Trophoblast cell (in vitro differentiated cells and primary cell): ENCODE results near the gene PTTG2.
"Not testable (repeated sequence)": the region's sequence is repeated elsewhere in the genome, so short reads cannot be mapped to it uniquely, and the experiment has no call there.

Experiments
- DNase-seq, 2 donors: peaks; one replicate each; pipeline ENCODE4 v3.0.0-alpha.2; 2016
- H2AFZ ChIP-seq: 2 replicates; pipeline ENCODE4 v1.6.1; 2013; ENCODE audit warnings: low read length, moderate library complexity, mild to moderate bottlenecking; ENCODE audit not compliant: insufficient read depth, poor library complexity
- H2AK5ac ChIP-seq: 2 replicates; pipeline ENCODE4 v1.6.1; 2013; ENCODE audit warnings: mild to moderate bottlenecking, low read length
- H2BK120ac ChIP-seq: 2 replicates; pipeline ENCODE4 v1.6.1; 2013; ENCODE audit warnings: low read length, mild to moderate bottlenecking, moderate library complexity; ENCODE audit not compliant: insufficient read depth, poor library complexity
- H2BK12ac ChIP-seq: 2 replicates; pipeline ENCODE4 v1.6.1; 2013; ENCODE audit warnings: mild to moderate bottlenecking, low read length, moderate library complexity
- H2BK5ac ChIP-seq: 2 replicates; pipeline ENCODE4 v1.6.1; 2013; ENCODE audit warnings: low read length, low read depth, moderate library complexity, mild to moderate bottlenecking; ENCODE audit not compliant: poor library complexity
- H3K14ac ChIP-seq: 2 replicates; pipeline ENCODE4 v1.6.1; 2013; ENCODE audit warnings: mild to moderate bottlenecking, low read length
- H3K18ac ChIP-seq: 2 replicates; pipeline ENCODE4 v1.6.1; 2013; ENCODE audit warnings: mild to moderate bottlenecking, low read length
- H3K23ac ChIP-seq: 2 replicates; pipeline ENCODE4 v1.6.1; 2013; ENCODE audit warnings: low read length
- H3K27ac ChIP-seq: 2 replicates; pipeline ENCODE4 v1.5.1; 2013; ENCODE audit warnings: low read depth, mild to moderate bottlenecking, inconsistent platforms, low read length, moderate library complexity
- H3K27me3 ChIP-seq: 2 replicates; pipeline ENCODE4 v1.6.1; 2013; ENCODE audit warnings: inconsistent platforms, mild to moderate bottlenecking, low read length, moderate library complexity; ENCODE audit not compliant: insufficient read depth
- H3K36me3 ChIP-seq, 2 experiments: 1 replicate in 1 of 2; 2 replicates in 1 of 2; pipeline ENCODE4 v1.6.1; 2013; ENCODE audit warnings: low read length in 2 of 2, mild to moderate bottlenecking in 2 of 2, moderate library complexity in 1 of 2; ENCODE audit not compliant: insufficient read depth in 2 of 2, control insufficient read depth in 1 of 2
- H3K4ac ChIP-seq: 2 replicates; pipeline ENCODE4 v1.6.1; 2013; ENCODE audit warnings: low read depth, mild to moderate bottlenecking, low read length, moderate library complexity
- H3K4me1 ChIP-seq, 2 experiments: 1 replicate in 1 of 2; 2 replicates in 1 of 2; pipeline ENCODE4 v1.6.1; 2013; ENCODE audit warnings: low read length in 2 of 2, mild to moderate bottlenecking in 2 of 2, moderate library complexity in 1 of 2; ENCODE audit not compliant: insufficient read depth in 2 of 2, control insufficient read depth in 1 of 2
- H3K4me2 ChIP-seq: 2 replicates; pipeline ENCODE4 v1.6.1; 2013; ENCODE audit warnings: inconsistent platforms, mild to moderate bottlenecking, low read length, moderate library complexity
- H3K4me3 ChIP-seq: 2 replicates; pipeline ENCODE4 v1.5.1; 2013; ENCODE audit warnings: mild to moderate bottlenecking, low read depth, low read length, inconsistent platforms
- H3K79me1 ChIP-seq: one replicate; pipeline ENCODE4 v1.6.1; 2013; ENCODE audit warnings: low read length
- H3K79me2 ChIP-seq: 2 replicates; pipeline ENCODE4 v1.6.1; 2013; ENCODE audit warnings: low read length, mild to moderate bottlenecking; ENCODE audit not compliant: control insufficient read depth, insufficient read depth, poor library complexity
- H3K9ac ChIP-seq: 2 replicates; pipeline ENCODE4 v1.6.1; 2013; ENCODE audit warnings: mild to moderate bottlenecking, low read length
- H3K9me3 ChIP-seq: 2 replicates; pipeline ENCODE4 v1.6.1; 2013; ENCODE audit warnings: low read depth, mild to moderate bottlenecking, control low read depth, inconsistent platforms, low read length; ENCODE audit not compliant: insufficient read depth
- H4K12ac ChIP-seq: 2 replicates; pipeline ENCODE4 v1.6.1; 2013; ENCODE audit warnings: low read depth, mild to moderate bottlenecking, low read length, moderate library complexity
- H4K8ac ChIP-seq: 2 replicates; pipeline ENCODE4 v1.6.1; 2013; ENCODE audit warnings: low read depth, mild to moderate bottlenecking, low read length, moderate library complexity
- H4K91ac ChIP-seq: one replicate; pipeline ENCODE4 v1.6.1; 2013; ENCODE audit warnings: low read depth, mild to moderate bottlenecking, low read length, moderate library complexity
- WGBS: extraction: QIAGEN DNeasy Blood & Tissue Kit; methylation state at CpG from one replicate; pipeline ENCODE4 v1.1.7; 2013; ENCODE audit warnings: missing lambda C conversion rate; ENCODE audit not compliant: insufficient read length, insufficient coverage; ENCODE audit errors: extremely low coverage; 5-methylcytosine and 5-hydroxymethylcytosine counted together

Gene PTTG2

DNA sequence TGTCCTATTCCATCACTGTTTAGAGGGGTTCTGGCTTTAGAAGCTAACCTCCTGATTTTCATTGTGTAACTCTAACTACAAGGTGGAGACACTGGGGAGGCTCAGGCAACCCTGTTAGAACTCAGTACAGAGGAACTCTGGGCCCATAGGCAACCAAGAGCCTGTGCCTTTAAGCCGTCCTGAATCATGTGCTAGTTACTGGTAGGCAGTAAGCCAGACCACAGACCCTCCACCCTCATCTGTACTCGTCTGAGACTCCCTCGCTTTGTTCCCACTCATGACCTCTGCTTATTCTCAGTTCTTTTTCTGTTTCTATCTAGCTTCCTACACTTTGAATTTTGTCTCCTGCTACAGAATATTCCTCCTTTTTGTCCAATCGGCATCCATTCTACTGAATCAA is 37.9 kb upstream of the PTTG2 start:
- Histone ChIP-seq H2AFZ (no peak overlapping the region), H3K23ac (no peak overlapping the region), H3K36me3 (no peaks in the 10 kb centered on the region), H3K4ac (no peak overlapping the region), H3K9me3 (no peaks in the 10 kb centered on the region), H3K27me3 (no peaks in the 10 kb centered on the region), H2BK120ac (no peak overlapping the region), H2BK5ac (no peak overlapping the region), H3K4me1 (no peaks in the 10 kb centered on the region), H3K4me2 (no peak overlapping the region), H3K79me2 (no peaks in the 10 kb centered on the region), H3K14ac (no peak overlapping the region), H3K79me1 (no peaks in the 10 kb centered on the region), H4K12ac (no peak overlapping the region), H4K91ac (no peak overlapping the region), H4K8ac (no peak overlapping the region), H3K27ac (no peak overlapping the region), H3K18ac (no peak overlapping the region), H2BK12ac (no peak overlapping the region), H3K9ac (no peak overlapping the region), H3K4me3 (no peak overlapping the region), H2AK5ac (no peak overlapping the region)
- no peak for DNase-seq
- WGBS, result no CpG with 5 or more reads among the region's 4 CpGs

DNA sequence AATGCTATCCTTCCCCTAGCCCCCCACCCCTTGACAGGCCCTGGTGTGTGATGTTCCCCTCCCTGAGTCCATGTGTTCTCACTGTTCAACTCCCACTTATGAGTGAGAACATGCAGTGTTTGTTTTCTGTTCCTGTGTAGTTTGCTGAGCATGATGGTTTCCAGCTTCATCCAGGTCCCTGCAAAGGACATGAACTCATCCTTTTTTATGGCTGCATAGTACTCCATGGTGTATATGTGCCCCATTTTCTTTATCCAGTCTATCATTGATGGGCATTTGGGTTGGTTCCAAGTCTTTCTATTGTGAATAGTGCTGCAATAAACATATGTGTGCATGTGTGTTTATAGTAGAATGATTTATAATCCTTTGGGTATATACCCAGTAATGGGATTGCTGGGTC is 37.1 kb upstream of the PTTG2 start:
- not testable (repeated sequence) for H3K27me3 ChIP-seq, H3K9me3 ChIP-seq, H3K14ac ChIP-seq, H2BK12ac ChIP-seq, H3K79me2 ChIP-seq, H2BK120ac ChIP-seq, H3K27ac ChIP-seq, H2AK5ac ChIP-seq, H4K12ac ChIP-seq, H3K79me1 ChIP-seq, DNase-seq, H3K4me2 ChIP-seq, H2BK5ac ChIP-seq, H4K8ac ChIP-seq, H3K18ac ChIP-seq, H3K36me3 ChIP-seq, H3K4ac ChIP-seq, H3K9ac ChIP-seq, H4K91ac ChIP-seq, H3K4me1 ChIP-seq, H3K23ac ChIP-seq, H3K4me3 ChIP-seq, H2AFZ ChIP-seq

DNA sequence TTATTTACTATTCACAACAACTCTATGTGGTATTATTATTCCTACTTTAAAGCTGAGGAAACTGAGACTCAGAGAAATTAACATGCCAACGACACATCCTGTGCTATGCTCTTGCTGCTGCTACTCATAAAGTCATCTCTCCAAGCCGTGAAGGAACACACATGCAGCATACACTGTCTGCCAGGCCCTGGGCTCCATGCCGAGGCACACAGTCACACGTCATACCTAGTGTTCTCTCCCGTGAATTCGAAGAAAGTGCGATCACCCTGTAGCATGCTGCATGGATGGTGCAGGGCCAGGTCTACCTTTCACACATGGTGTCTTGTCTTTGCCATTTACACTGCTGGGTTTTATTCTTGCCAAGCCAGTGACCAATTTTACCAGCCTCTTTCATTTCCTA is 35.3 kb upstream of the PTTG2 start:
- Histone ChIP-seq H2BK120ac (no peak overlapping the region), H4K91ac (no peak overlapping the region), H3K18ac (no peak overlapping the region), H3K36me3 (no peaks in the 10 kb centered on the region), H2AK5ac (no peak overlapping the region), H3K9ac (peak overlapping the region; percentile 2), H3K4me3 (no peak overlapping the region), H3K4me2 (no peak overlapping the region), H3K4me1 (no peaks in the 10 kb centered on the region), H2AFZ (no peak overlapping the region), H3K27me3 (no peaks in the 10 kb centered on the region), H3K14ac (no peak overlapping the region), H3K9me3 (no peaks in the 10 kb centered on the region), H3K23ac (no peak overlapping the region), H3K27ac (no peak overlapping the region), H2BK12ac (no peak overlapping the region), H2BK5ac (no peak overlapping the region), H3K79me2 (no peaks in the 10 kb centered on the region), H4K8ac (no peak overlapping the region), H3K4ac (no peak overlapping the region), H3K79me1 (no peaks in the 10 kb centered on the region), H4K12ac (no peak overlapping the region)
- DNase-seq, result no peak
- no CpG with 5 or more reads among the region's 7 CpGs for WGBS

DNA sequence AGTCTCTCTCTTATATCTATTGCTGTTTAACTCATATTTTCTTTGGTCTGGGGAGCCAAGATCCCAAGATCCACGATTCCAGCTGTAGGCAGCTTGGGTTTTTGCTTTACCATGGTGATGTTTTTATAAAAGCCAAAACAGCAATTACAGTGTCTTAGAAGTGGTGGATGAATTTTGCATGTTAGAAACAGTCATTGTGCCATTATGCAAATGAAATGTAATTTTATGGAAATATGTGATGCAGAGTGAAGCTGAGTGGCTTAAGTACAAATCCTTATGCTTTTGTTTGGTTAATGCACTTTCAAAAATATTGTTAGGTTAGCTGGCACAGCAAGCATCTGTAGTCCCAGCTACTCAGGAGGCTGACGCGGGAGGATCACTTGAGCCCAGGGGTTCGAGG is 32.8 kb upstream of the PTTG2 start:
- H3K27ac ChIP-seq, result no peak overlapping the region
- H3K27me3 ChIP-seq, result no peaks in the 10 kb centered on the region
- no peak overlapping the region for H4K8ac ChIP-seq
- H2AFZ ChIP-seq, result no peak overlapping the region
- no peak overlapping the region for H3K18ac ChIP-seq
- no peak overlapping the region for H3K4me2 ChIP-seq
- H3K79me2 ChIP-seq, result no peaks in the 10 kb centered on the region
- H3K14ac ChIP-seq, result no peak overlapping the region
- no peaks in the 10 kb centered on the region for H3K4me1 ChIP-seq
- H3K79me1 ChIP-seq, result no peaks in the 10 kb centered on the region
- no peak overlapping the region for H4K91ac ChIP-seq
- no peak overlapping the region for H3K4ac ChIP-seq
- H2AK5ac ChIP-seq, result no peak overlapping the region
- no peaks in the 10 kb centered on the region for H3K36me3 ChIP-seq
- DNase-seq, result no peak
- no peaks in the 10 kb centered on the region for H3K9me3 ChIP-seq
- no peak overlapping the region for H4K12ac ChIP-seq
- H3K4me3 ChIP-seq, result no peak overlapping the region
- no peak overlapping the region for H2BK12ac ChIP-seq
- H3K9ac ChIP-seq, result no peak overlapping the region
- H2BK5ac ChIP-seq, result no peak overlapping the region
- H3K23ac ChIP-seq, result no peak overlapping the region
- WGBS, result no CpG with 5 or more reads among the region's 4 CpGs
- no peak overlapping the region for H2BK120ac ChIP-seq
